Fibroblast of pulmonary artery (primary cell): Measurements from ENCODE around the gene WWOX.

ENCODE experiments used
- DNase-seq: peaks from one replicate; pipeline ENCODE4 v3.0.0-alpha.2; 2010; ENCODE audit warnings: low read depth
- H3K4me3 ChIP-seq: replicated peaks from 2 replicates; pipeline ENCODE4 v1.5.1; 2011; ENCODE audit warnings: low read depth, mild to moderate bottlenecking, control low read depth, low read length, moderate library complexity
- TF ChIP-seq, protein P1 (sequence below): IDR thresholded peaks from 2 replicates; pipeline ENCODE4 v1.5.1; 2011; ENCODE audit warnings: mild to moderate bottlenecking, control low read depth, low read length, inconsistent platforms; ENCODE audit errors: missing control alignments

Gene WWOX

DNA sequence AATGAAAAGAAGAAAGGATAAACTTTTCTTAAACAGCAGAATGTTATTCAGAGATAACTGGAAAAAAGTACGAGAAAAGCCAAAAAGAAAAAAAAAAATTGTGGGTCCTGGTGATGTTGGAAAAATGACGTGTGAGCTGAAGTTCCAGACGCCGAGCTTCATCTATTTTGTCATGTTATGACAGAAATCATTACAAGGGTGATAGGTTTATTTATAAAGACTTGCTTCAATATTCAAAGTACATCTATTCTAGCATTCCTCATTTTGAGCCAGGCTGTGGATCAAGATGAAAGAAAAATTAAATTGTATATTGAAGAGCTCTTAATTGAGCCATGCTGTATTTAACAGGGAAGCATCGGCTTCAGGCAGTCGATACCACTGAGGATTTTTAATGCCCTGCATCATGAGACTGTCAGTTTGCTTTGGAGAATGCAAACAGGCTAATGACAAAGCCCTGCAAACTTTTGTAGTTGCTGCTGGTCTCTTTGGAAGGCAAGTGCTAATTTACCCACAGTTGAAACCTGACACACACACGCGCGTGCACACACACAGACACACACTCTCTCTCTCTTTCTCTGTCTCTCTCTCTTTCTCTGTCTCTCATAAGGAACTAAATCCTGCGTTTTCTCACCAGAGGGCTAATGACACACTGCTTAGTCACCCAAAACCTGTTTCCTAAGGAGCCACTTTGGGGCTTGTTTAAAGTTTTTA is 110.7 kb downstream of the WWOX start:
- no peak overlapping the region for H3K4me3 ChIP-seq
- TF ChIP-seq, protein P1, sequence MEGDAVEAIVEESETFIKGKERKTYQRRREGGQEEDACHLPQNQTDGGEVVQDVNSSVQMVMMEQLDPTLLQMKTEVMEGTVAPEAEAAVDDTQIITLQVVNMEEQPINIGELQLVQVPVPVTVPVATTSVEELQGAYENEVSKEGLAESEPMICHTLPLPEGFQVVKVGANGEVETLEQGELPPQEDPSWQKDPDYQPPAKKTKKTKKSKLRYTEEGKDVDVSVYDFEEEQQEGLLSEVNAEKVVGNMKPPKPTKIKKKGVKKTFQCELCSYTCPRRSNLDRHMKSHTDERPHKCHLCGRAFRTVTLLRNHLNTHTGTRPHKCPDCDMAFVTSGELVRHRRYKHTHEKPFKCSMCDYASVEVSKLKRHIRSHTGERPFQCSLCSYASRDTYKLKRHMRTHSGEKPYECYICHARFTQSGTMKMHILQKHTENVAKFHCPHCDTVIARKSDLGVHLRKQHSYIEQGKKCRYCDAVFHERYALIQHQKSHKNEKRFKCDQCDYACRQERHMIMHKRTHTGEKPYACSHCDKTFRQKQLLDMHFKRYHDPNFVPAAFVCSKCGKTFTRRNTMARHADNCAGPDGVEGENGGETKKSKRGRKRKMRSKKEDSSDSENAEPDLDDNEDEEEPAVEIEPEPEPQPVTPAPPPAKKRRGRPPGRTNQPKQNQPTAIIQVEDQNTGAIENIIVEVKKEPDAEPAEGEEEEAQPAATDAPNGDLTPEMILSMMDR, result no peak
- DNase-seq, result no peak

DNA sequence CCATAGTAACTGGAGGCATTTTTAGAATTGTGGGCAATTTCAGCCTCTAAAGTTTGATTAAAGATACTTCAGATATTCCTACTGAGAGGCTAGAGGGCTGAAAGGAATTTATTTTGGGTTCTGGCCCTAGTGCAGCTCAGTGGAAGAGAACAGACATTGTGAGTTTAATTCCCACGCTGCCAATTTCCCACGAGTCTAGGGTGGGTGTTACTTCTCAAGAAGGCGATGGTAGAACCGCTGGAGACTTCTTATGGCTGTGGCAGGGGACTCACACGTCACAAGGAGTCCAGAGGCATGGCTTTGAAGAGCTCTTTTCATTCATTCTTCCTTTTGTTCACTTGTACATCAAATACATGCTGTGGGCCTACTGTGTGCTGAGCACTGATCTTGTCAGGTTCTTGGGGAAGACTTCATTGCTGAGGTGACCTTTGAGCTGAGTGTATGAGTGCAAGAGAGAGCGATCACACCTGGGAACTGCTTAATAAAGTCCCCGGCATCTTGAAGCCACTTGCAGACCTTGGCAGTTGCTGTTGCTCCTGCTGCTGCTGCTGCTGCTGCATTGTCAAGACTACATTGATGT is 111.7 kb downstream of the WWOX start:
- TF ChIP-seq, protein P1, result no peak
- DNase-seq, result no peak
- no peak overlapping the region for H3K4me3 ChIP-seq

DNA sequence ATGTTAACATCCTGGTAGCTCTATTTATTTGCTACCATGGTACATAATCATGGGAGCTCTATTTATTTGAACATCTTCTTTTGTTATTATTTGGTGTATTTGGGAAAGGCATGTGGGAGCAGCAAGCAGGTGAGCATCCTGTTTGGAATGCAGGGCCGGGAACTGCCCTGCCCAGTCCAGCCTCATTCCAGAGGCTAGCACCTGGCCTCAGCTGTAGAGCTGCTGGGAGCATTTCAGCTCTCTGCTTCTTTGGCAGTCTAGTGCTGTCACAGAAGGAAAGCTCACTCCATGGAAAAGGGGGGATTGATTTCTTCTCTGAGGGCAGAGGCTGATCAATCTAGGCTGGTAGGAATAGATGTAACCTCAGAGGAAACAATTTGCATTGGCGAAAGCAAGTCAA is 112.5 kb downstream of the WWOX start:
- DNase-seq, result no peak
- H3K4me3 ChIP-seq, result no peak overlapping the region
- TF ChIP-seq, protein P1, result no peak

DNA sequence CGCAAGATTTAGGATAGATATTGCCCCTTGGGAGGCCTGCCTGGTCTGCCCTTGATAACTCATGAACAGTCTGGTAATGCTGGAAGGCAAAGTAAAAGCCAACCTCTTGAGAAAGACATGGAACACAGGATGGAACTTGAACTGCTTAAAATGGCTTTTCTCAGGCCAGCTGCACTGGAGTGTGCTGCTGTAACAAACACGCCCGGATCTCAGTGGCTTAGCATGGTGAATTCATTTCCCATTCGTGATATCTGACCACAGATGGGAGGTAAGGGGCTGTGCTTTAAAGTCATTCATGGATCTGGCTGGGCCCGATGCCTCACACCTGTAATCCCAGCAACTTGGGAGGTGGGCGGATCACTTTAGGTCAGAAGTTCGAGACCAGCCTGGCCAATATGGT is 113.2 kb downstream of the WWOX start:
- DNase-seq, result no peak
- TF ChIP-seq, protein P1, result no peak
- no peak overlapping the region for H3K4me3 ChIP-seq

DNA sequence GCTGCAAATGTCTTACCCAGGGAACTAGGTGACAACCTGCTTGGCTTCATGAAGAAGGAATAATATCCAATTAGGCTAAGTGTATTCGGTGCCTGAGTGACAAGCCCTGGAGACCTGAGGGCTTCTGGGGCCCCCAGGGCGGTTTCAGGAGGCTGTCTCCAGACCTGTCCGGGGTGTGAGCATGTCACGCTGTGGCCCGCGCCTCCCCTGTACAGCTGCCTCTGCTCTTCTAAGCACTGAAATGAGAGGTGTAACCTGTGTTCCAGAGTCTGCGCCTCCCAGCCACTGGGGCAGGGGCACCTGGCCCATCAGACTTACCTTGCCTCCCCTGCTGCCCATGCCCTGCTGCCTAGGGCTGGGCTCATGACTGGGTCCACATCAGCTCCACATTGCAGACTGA is 114.3 kb downstream of the WWOX start:
- DNase-seq, result no peak
- H3K4me3 ChIP-seq, result no peak overlapping the region
- TF ChIP-seq, protein P1, result no peak

DNA sequence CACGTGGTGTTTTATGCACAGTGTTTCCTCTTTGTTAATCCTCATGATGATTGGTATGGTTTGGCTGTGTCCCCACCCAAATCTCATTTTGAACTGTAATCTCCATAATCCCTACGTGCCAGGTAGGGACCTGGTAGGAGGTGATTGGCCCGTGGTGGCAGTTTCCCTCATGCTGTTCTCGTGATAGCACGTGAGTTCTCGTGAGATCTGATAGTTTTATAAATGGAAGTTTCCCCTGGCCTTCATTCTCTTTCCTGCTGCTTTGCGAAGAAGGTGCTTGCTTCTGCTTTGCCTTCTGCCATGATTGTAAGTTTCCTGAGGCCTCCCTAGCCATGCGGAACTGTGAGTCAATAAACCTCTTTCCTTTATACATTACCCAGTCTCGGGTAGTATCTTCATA is 115.8 kb downstream of the WWOX start:
- no peak for DNase-seq
- no peak overlapping the region for H3K4me3 ChIP-seq
- TF ChIP-seq, protein P1, result no peak
